ENCODE data around the gene BTC.

DNA sequence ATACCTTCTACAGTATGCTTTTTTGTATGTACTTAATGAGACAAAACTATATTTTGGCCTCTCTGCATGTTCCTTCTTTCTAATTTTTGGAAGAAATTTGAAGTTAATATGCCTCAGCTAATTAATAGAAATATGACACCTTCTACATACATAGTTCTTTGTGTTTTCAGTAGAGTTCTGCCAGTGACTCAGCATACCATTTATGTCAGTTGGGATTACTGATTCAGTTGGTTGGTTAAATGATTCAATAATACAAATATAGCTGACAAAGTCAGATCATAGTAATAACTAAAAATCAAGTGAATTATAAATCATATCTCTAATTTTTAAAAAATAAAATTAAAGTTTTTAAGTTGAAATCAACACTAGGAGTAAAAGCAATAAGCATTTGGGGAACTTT is 16.8 kb downstream of the BTC start:
- TF ChIP-seq, protein P1, sequence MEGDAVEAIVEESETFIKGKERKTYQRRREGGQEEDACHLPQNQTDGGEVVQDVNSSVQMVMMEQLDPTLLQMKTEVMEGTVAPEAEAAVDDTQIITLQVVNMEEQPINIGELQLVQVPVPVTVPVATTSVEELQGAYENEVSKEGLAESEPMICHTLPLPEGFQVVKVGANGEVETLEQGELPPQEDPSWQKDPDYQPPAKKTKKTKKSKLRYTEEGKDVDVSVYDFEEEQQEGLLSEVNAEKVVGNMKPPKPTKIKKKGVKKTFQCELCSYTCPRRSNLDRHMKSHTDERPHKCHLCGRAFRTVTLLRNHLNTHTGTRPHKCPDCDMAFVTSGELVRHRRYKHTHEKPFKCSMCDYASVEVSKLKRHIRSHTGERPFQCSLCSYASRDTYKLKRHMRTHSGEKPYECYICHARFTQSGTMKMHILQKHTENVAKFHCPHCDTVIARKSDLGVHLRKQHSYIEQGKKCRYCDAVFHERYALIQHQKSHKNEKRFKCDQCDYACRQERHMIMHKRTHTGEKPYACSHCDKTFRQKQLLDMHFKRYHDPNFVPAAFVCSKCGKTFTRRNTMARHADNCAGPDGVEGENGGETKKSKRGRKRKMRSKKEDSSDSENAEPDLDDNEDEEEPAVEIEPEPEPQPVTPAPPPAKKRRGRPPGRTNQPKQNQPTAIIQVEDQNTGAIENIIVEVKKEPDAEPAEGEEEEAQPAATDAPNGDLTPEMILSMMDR (IDR thresholded peaks at IDR 0.05; ENCODE audit: low read depth, low read length, poor library complexity, severe bottlenecking): no peak
- TF ChIP-seq EZH2phosphoT487 (IDR thresholded peaks at IDR 0.05; ENCODE audit: borderline replicate concordance, low read length): no peak

Data from DOHH2 (cell line).